AG10803 (cell line): ENCODE measurements around the gene AUH.

Source experiments
- DNase-seq: peaks from one replicate; pipeline ENCODE4 v3.0.0; 2010; ENCODE audit warnings: low read depth
- H3K4me3 ChIP-seq: 2 replicates; pipeline ENCODE4 v1.5.1; 2011; ENCODE audit warnings: mild to moderate bottlenecking, low read length, control low read depth
- TF ChIP-seq, protein P1 (sequence below): conservative IDR thresholded peaks from 2 replicates; pipeline ENCODE4 v1.5.1; 2011; ENCODE audit warnings: mild to moderate bottlenecking, low read length, control low read depth, inconsistent platforms

AUH gene

DNA sequence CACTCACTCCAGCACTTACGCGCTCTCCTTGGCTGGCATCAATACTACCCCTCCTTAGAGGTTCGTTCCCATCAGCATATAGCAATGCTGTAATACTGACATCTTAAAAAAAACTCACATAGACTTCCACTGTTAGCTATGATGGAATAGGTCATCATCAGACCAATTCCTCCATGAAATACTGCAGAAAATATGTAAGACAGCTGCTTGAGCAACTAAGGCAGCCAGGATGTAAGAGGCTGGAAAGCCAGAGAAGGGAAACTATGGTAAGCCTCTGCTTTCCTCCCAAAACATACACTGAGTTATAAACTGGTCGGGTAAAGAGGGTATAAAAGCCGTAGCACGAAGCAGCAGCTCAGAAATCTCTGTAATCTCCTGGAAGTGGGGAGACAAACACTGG, 33.5 kb downstream of the AUH start:
- TF ChIP-seq, protein P1, sequence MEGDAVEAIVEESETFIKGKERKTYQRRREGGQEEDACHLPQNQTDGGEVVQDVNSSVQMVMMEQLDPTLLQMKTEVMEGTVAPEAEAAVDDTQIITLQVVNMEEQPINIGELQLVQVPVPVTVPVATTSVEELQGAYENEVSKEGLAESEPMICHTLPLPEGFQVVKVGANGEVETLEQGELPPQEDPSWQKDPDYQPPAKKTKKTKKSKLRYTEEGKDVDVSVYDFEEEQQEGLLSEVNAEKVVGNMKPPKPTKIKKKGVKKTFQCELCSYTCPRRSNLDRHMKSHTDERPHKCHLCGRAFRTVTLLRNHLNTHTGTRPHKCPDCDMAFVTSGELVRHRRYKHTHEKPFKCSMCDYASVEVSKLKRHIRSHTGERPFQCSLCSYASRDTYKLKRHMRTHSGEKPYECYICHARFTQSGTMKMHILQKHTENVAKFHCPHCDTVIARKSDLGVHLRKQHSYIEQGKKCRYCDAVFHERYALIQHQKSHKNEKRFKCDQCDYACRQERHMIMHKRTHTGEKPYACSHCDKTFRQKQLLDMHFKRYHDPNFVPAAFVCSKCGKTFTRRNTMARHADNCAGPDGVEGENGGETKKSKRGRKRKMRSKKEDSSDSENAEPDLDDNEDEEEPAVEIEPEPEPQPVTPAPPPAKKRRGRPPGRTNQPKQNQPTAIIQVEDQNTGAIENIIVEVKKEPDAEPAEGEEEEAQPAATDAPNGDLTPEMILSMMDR = no peak

GRCh38 chr9:91321691-91322090, 40.0 kb downstream of the AUH start:
- TF ChIP-seq, protein P1 = no peak
- DNase-seq = no peak
- no peak overlapping the region for H3K4me3 ChIP-seq

More for the DNA sequence above, 33.5 kb downstream of the AUH start:
- peak; percentile 9 for DNase-seq
- H3K4me3 ChIP-seq = no peak overlapping the region

- DNase-seq = no peak
- H3K4me3 ChIP-seq = no peak overlapping the region
- TF ChIP-seq, protein P1 = no peak
Observed at GRCh38 chr9:91320299-91320698, 41.4 kb downstream of the AUH start.

DNA sequence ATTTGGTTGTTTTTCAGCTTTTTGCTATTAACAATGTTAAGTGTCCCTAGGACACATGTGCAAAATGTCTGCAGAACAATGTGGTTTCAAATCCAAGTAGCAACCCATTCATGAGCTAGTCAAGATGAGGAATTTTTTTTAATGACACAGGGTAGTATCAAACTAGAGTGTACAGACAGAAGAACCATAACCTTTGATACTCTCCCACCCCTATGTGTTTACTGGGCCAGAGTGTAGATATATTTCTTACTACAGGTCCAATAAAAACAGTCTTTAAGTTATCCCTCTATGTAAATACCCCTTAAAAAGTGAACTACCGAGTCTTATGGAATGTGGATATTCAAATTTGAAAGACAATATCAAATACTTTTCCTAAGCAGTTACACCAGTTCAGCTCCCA, 45.6 kb downstream of the AUH start:
- no peak for DNase-seq
- TF ChIP-seq, protein P1 = no peak

DNA sequence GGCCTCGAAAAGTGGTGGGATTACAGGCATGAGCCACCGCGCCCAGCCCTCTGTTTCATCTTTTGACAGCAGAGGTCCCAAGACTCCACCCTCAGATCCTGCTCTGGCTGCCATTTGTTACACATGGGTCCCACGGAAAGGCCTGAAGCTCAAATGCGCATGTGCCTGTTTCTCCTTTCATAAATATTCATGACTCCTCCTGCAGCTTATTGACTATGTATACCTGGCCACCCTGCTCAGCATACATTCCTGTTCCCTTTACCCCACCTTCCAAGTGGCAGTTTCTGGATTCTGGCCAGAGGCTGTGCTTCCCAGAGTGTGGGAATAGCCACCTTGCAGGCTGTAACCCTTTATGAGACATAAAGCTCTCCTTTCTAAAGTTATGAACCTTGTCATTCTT, 46.5 kb downstream of the AUH start:
- no peak for DNase-seq
- TF ChIP-seq, protein P1 = no peak
- no peak overlapping the region for H3K4me3 ChIP-seq

More for the DNA sequence above, 45.6 kb downstream of the AUH start:
- H3K4me3 ChIP-seq = no peak overlapping the region

- DNase-seq = no peak
- TF ChIP-seq, protein P1 = no peak
- H3K4me3 ChIP-seq = no peak overlapping the region
Observed at GRCh38 chr9:91312717-91313325, 48.9 kb downstream of the AUH start.

- TF ChIP-seq, protein P1 = no peak
- DNase-seq = no peak
- H3K4me3 ChIP-seq = no peak overlapping the region
Observed at GRCh38 chr9:91310037-91310436, 51.7 kb downstream of the AUH start.
